ENCODE measurements around the gene SPECC1L. TPM values are rescaled to one million over a fixed set of nuclear protein-coding genes. Genes with fewer than 3 reads are reported as not detected.
"Not testable (repeated sequence)": the region's sequence is repeated elsewhere in the genome, so short reads cannot be mapped to it uniquely, and the experiment has no call there.

Gene SPECC1L
- total and polyA plus RNA-seq, 2 of the 8 experiments (the other 6 are each of a cell fraction or from before 2014, with no cell fraction given) = 15.7 to 61.6 TPM

DNA sequence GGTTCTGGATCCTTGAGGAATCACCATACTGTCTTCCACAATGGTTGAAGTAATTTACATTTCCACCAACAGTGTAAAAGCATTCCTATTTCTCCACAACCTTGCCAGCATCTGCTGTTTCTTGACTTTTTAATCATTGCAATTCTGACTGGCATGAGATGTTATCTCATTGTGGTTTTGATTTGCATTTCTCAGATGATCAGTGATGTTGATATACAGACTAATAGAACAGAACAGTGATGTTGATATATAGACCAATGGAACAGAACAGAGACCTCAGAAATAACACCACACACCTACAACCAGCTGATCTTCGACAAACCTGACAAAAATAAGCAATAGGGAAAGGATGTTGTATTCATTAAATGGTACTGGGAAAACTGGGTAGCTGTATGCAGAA, 29.9 kb downstream of the SPECC1L start:
- CTCF ChIA-PET (ENCODE audit: partially characterized antibody) = interaction anchor here (0.6 kb wide), 1 partner anchor 15 kb away, joined by 3 read pairs; no protein-coding TSS in a partner anchor
- H3K23me2 ChIP-seq (ENCODE audit: low read depth, low read length); H3K4me2 ChIP-seq (ENCODE audit: insufficient read depth in 1 of 2, low read depth in 2 of 2, low read length in 2 of 2); POLR2A ChIA-PET (ENCODE audit: partially characterized antibody); H4K91ac ChIP-seq (replicated peaks; ENCODE audit: insufficient read length, low read length); H3K23ac ChIP-seq (ENCODE audit: insufficient read length); H4K5ac ChIP-seq (ENCODE audit: insufficient read length, low read depth, low read length); H2BK5ac ChIP-seq (ENCODE audit: low read depth, low read length); H2BK15ac ChIP-seq (ENCODE audit: low read length); H2BK12ac ChIP-seq (ENCODE audit: low read depth, low read length); H3K4me3 ChIP-seq (ENCODE audit: extremely low read depth in 1 of 4, insufficient read depth in 2 of 4, low read depth in 3 of 4, low read length in 4 of 4); H3K27ac ChIP-seq (ENCODE audit: low read depth, low read length); H3K4me1 ChIP-seq (replicated peaks in 1 of 4; ENCODE audit: control insufficient read depth in 3 of 4, insufficient read depth in 4 of 4, low read length in 3 of 4); H3K79me1 ChIP-seq (ENCODE audit: low read depth, low read length); H2BK20ac ChIP-seq (ENCODE audit: low read length); H3K4ac ChIP-seq (replicated peaks; ENCODE audit: insufficient read length, low read depth, low read length); FAIRE-seq; H2BK120ac ChIP-seq (replicated peaks; ENCODE audit: low read depth, low read length); H3K14ac ChIP-seq (ENCODE audit: insufficient read length); H4K20me1 ChIP-seq (replicated peaks in 1 of 2; ENCODE audit: control insufficient read depth in 1 of 2, insufficient read depth in 2 of 2, low read length in 2 of 2); DNase-seq (ENCODE audit: low read depth in 1 of 2, low spot score in 2 of 2); H2AFZ ChIP-seq (ENCODE audit: low read length); H3K18ac ChIP-seq (ENCODE audit: extremely low read depth, low read length); H3K9me3 ChIP-seq (ENCODE audit: insufficient read depth in 2 of 2, low read depth in 1 of 2, low read length in 1 of 2); H4K8ac ChIP-seq (ENCODE audit: extremely low read depth, insufficient read depth, low read length); H2AK5ac ChIP-seq (ENCODE audit: low read depth, low read length); H3K27me3 ChIP-seq (replicated peaks in 1 of 4; ENCODE audit: control insufficient read depth in 3 of 4, extremely low read depth in 1 of 4, insufficient read depth in 3 of 4, low read length in 3 of 4); H3K56ac ChIP-seq (replicated peaks; ENCODE audit: insufficient read length, low read depth, low read length); H3K9ac ChIP-seq (replicated peaks in 1 of 4; ENCODE audit: extremely low read depth in 1 of 4, low read depth in 3 of 4, low read length in 3 of 4): not testable (repeated sequence)
- peaks cover 5 to 32% (median 22%) of the 10 kb centered on the region in 4 experiments for H3K36me3 ChIP-seq (ENCODE audit: control insufficient read depth in 2 of 4, insufficient read depth in 4 of 4, low read length in 3 of 4)
- H3K79me2 ChIP-seq (ENCODE audit: control insufficient read depth in 1 of 2, insufficient read depth in 2 of 2, low read length in 2 of 2) = peaks cover 0 to 42% of the 10 kb centered on the region in 2 experiments; a peak in 2 of 4 replicates
- WGBS, 2 experiments (ENCODE audit: extremely low coverage in 1 of 2, insufficient coverage in 1 of 2, insufficient read length in 1 of 2, insufficient replicate concordance in 2 of 2, low coverage in 1 of 2, low lambda C conversion rate in 2 of 2, missing lambda C conversion rate in 1 of 2) = 93% methylated on average over 1 of the region's 1 CpG; no CpG with 5 or more reads in 1 of the 2 experiments
